Naive B cell (primary cell): ENCODE results near the gene FXYD4. TPM values are rescaled to one million over a fixed set of nuclear protein-coding genes. Genes with fewer than 3 reads are reported as not detected.
A peak's percentile ranks its signal among the peaks of the same experiment; 100 is the strongest.
"Not testable (repeated sequence)": the region's sequence is repeated elsewhere in the genome, so short reads cannot be mapped to it uniquely, and the experiment has no call there.

Experiments
- ATAC-seq, 2 donors: fragments of 150-1000 bp; cut with Tn5 transposase; 2 replicates each; pipeline ENCODE4 v1.10.0; 2021; ENCODE audit warnings: low read depth in 2 of 2, mild to moderate bottlenecking in 2 of 2, moderate library complexity in 2 of 2
- DNase-seq: peaks from one replicate; pipeline ENCODE4 v3.0.0; 2022
- H3K27ac Mint-ChIP-seq, 6 donors: one replicate each; pipeline ENCODE4 v1.8.0; 2020 to 2022; ENCODE audit warnings: mild to moderate bottlenecking in 6 of 6, mixed read lengths in 6 of 6, moderate library complexity in 5 of 6, inconsistent platforms in 2 of 6
- H3K27me3 Mint-ChIP-seq, 3 donors: one replicate each; pipeline ENCODE4 v1.8.0; 2021 to 2022; ENCODE audit warnings: mixed read lengths in 3 of 3, mild to moderate bottlenecking in 1 of 3
- H3K36me3 Mint-ChIP-seq, 2 donors: one replicate each; pipeline ENCODE4 v1.8.0; 2020 to 2022; ENCODE audit warnings: mixed read lengths in 2 of 2, inconsistent platforms in 1 of 2, mild to moderate bottlenecking in 1 of 2
- H3K4me1 Mint-ChIP-seq, 3 donors: one replicate each; pipeline ENCODE4 v1.8.0; 2020 to 2022; ENCODE audit warnings: mixed read lengths in 3 of 3, inconsistent platforms in 1 of 3, mild to moderate bottlenecking in 1 of 3, moderate library complexity in 1 of 3
- H3K4me3 Mint-ChIP-seq, 8 donors: one replicate each; pipeline ENCODE4 v1.8.0; 2020 to 2022; ENCODE audit warnings: mild to moderate bottlenecking in 8 of 8, mixed read lengths in 8 of 8, moderate library complexity in 8 of 8, inconsistent platforms in 2 of 8
- H3K9me3 Mint-ChIP-seq, 7 donors: one replicate each; pipeline ENCODE4 v1.8.0; 2020 to 2022; ENCODE audit warnings: mixed read lengths in 7 of 7, mild to moderate bottlenecking in 5 of 7, inconsistent platforms in 2 of 7, moderate library complexity in 1 of 7
- polyA plus RNA-seq, 6 donors: library from polyadenylated mRNA; unstranded; fragments of 300-500 nt; fragmentation: Illumina TruSeq; gene quantifications; one replicate each; pipeline ENCODE4 v1.2.3, GENCODE V29; 2021; ENCODE audit warnings: low read depth in 6 of 6

FXYD4 gene
- polyA plus RNA-seq, 6 donors from 2014 or later, result not detected

DNA sequence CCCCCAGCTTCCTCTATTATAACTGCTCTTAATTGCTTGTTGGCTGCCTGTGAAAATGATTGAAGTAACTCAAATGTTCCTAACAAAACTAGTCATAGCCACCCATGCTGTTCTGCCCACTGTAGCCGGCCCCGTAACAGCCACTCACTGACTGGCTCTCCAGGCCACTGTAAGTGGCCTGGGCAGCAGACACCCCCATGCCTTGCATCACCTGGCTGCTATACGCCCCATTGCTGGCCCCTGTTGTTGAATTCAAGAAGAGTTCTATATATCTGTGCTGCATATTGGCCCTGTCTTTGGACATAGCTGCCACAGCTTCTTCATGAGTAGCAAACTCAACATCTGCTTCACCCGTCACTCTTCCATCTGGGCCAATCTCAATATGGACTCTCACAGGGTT, 15.1 kb downstream of the FXYD4 start:
- Mint-ChIP-seq H3K36me3 (peaks cover 21 to 26% of the 10 kb centered on the region in 2 donors), H3K4me3 (no peak overlapping the region), H3K27ac (peak overlapping the region in 4 of 6 donors; percentile 18 to 80 (median 60)), H3K9me3 (no peaks in the 10 kb centered on the region), H3K27me3 (no peaks in the 10 kb centered on the region), H3K4me1 (peaks cover 32 to 39% (median 39%) of the 10 kb centered on the region in 3 donors)
- DNase-seq, result no peak
- ATAC-seq, result no peak

- Mint-ChIP-seq H3K27me3 (no peaks in the 10 kb centered on the region), H3K27ac (peak overlapping the region in 5 of 6 donors; percentile 43 to 94 (median 78)), H3K4me1 (peaks cover 35 to 39% (median 39%) of the 10 kb centered on the region in 3 donors), H3K4me3 (peak overlapping the region in 2 of 8 donors; percentile 35 to 42), H3K9me3 (no peaks in the 10 kb centered on the region), H3K36me3 (peaks cover 25 to 29% of the 10 kb centered on the region in 2 donors)
- DNase-seq, result no peak
- no peak for ATAC-seq
These were observed 15.7 kb downstream of the FXYD4 start for GRCh38 chr10:43386981-43387677.

DNA sequence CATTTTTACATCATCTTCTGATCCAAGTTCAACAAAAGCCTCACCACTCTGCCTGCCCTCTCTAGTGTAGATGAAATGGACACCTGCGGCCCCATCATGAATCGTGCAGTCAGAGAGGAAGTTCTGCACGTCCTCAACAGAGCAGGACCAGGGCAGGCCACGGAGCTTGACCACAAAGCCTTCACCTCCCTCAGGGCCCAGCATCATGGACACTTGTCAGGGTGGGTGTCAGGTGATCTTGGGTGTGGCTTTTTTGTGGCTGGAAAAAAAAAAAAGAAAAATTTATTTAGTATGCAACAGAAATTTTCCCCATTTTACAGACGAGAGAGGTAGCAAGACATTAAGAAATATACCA, 16.2 kb downstream of the FXYD4 start:
- H3K27ac Mint-ChIP-seq, result peak overlapping the region; percentile 63 to 84 (median 74)
- no peak for DNase-seq
- peaks cover 25 to 33% of the 10 kb centered on the region in 2 donors for H3K36me3 Mint-ChIP-seq
- H3K9me3 Mint-ChIP-seq, result no peaks in the 10 kb centered on the region
- no peak for ATAC-seq
- no peaks in the 10 kb centered on the region for H3K27me3 Mint-ChIP-seq
- peak overlapping the region in 1 of 8 donors; percentile 7 for H3K4me3 Mint-ChIP-seq
- H3K4me1 Mint-ChIP-seq, result peaks cover 38 to 43% (median 43%) of the 10 kb centered on the region in 3 donors

DNA sequence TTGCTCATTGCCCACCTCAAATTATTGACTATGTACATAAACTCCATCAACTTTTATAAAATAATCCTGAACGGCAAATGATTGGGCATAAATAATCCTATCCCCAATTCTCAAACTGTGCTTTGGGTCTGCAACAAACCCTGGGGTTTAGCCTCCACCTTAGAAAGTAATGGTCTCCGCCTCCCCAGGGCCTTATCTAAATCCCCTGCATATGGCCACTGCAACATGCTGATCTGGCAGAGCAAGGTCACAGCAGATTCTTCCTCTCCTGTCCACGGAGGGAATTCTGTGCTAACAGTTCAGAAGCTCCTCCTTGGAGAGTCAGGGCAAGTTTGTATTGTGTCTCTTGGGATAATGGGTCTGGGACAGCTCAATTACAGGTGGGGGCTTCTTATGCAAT, 18.4 kb downstream of the FXYD4 start:
- H3K36me3 Mint-ChIP-seq, result peaks cover 34 to 46% of the 10 kb centered on the region in 2 donors
- no peaks in the 10 kb centered on the region for H3K27me3 Mint-ChIP-seq
- DNase-seq, result no peak
- no peaks in the 10 kb centered on the region for H3K9me3 Mint-ChIP-seq
- peak overlapping the region in 5 of 6 donors; percentile 34 to 84 (median 68) for H3K27ac Mint-ChIP-seq
- peaks cover 49 to 60% (median 52%) of the 10 kb centered on the region in 3 donors for H3K4me1 Mint-ChIP-seq
- no peak for ATAC-seq
- no peak overlapping the region for H3K4me3 Mint-ChIP-seq

DNA sequence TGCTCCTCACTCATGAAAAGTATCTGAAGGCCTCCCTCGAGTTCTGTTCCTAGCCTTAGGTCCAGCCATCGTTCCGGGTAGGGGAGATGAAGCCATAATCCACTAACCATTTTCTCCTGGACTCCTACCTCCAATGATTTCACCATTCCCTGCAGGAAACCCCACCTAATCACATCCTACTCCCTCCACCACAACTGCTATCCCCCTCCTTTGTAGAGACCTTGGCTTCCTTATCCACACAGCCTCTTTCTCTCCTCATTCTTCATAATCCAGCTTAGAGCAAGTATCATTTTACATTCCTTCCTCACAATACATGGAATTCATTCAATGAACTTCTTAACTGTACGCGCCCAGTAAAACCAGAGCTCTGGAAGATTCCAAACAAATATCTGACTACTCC, 18.9 kb downstream of the FXYD4 start:
- peak overlapping the region in 1 of 8 donors; percentile 56 for H3K4me3 Mint-ChIP-seq

DNA sequence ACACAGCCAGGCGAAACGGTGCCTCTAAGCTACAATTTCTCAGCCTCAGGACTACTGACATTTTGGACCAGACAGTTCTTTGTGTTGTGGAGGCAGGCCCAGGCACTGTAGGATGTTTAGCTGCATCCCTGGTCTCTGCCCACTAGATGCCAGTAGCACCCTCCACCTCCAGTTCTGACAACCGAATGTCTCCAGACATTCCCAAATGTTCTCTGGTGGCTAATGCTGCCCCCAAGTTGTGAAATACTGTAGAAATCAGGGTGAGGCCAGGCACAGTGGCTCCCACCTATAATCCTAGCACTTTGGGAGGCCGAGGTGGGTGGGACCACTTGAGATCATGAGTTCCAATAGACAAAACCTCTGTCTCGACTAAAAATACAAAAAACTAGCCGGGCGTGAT, 19.3 kb downstream of the FXYD4 start:
- peaks cover 55 to 69% (median 60%) of the 10 kb centered on the region in 3 donors for H3K4me1 Mint-ChIP-seq
- DNase-seq (no peak), ATAC-seq (peak; percentile 62 to 69)
- peak overlapping the region in 2 of 8 donors; percentile 17 to 56 for H3K4me3 Mint-ChIP-seq
- no peaks in the 10 kb centered on the region for H3K9me3 Mint-ChIP-seq
- peak overlapping the region in 4 of 6 donors; percentile 34 to 92 (median 76) for H3K27ac Mint-ChIP-seq
- peaks cover 34 to 46% of the 10 kb centered on the region in 2 donors for H3K36me3 Mint-ChIP-seq
- H3K27me3 Mint-ChIP-seq, result no peaks in the 10 kb centered on the region

More for the DNA sequence above, 18.9 kb downstream of the FXYD4 start:
- DNase-seq, result no peak
- H3K9me3 Mint-ChIP-seq, result no peaks in the 10 kb centered on the region
- H3K27me3 Mint-ChIP-seq, result no peaks in the 10 kb centered on the region
- H3K27ac Mint-ChIP-seq, result peak overlapping the region; percentile 34 to 92 (median 76)
- peaks cover 34 to 46% of the 10 kb centered on the region in 2 donors for H3K36me3 Mint-ChIP-seq
- peaks cover 52 to 65% (median 56%) of the 10 kb centered on the region in 3 donors for H3K4me1 Mint-ChIP-seq
- no peak for ATAC-seq

- peaks cover 60 to 73% (median 66%) of the 10 kb centered on the region in 3 donors for H3K4me1 Mint-ChIP-seq
These were observed 20.1 kb downstream of the FXYD4 start for GRCh38 chr10:43391496-43391895.

GRCh38 chr10:43392748-43393147, 21.3 kb downstream of the FXYD4 start:
- peaks cover 57 to 70% (median 61%) of the 10 kb centered on the region in 3 donors for H3K4me1 Mint-ChIP-seq
- DNase-seq, result no peak
- no peaks in the 10 kb centered on the region for H3K27me3 Mint-ChIP-seq
- H3K9me3 Mint-ChIP-seq, result no peaks in the 10 kb centered on the region
- H3K27ac Mint-ChIP-seq, result peak overlapping the region in 5 of 6 donors; percentile 4 to 74 (median 68)
- H3K4me3 Mint-ChIP-seq, result no peak overlapping the region
- ATAC-seq, result no peak
- H3K36me3 Mint-ChIP-seq, result peaks cover 23 to 32% of the 10 kb centered on the region in 2 donors

More at GRCh38 chr10:43391496-43391895, 20.1 kb downstream of the FXYD4 start:
- DNase-seq (no peak), ATAC-seq (no peak)
- H3K27ac Mint-ChIP-seq, result peak overlapping the region; percentile 2 to 87 (median 66)
- peak overlapping the region in 1 of 8 donors; percentile 5 for H3K4me3 Mint-ChIP-seq
- no peaks in the 10 kb centered on the region for H3K9me3 Mint-ChIP-seq
- no peaks in the 10 kb centered on the region for H3K27me3 Mint-ChIP-seq
- peaks cover 33 to 44% of the 10 kb centered on the region in 2 donors for H3K36me3 Mint-ChIP-seq

GRCh38 chr10:43393186-43393585, 21.8 kb downstream of the FXYD4 start:
- ATAC-seq, H3K27me3 Mint-ChIP-seq, DNase-seq, H3K9me3 Mint-ChIP-seq, H3K4me3 Mint-ChIP-seq: not testable (repeated sequence)
- peak overlapping the region in 5 of 6 donors; percentile 4 to 74 (median 68) for H3K27ac Mint-ChIP-seq
- peaks cover 54 to 69% (median 61%) of the 10 kb centered on the region in 3 donors for H3K4me1 Mint-ChIP-seq
- peaks cover 22 to 30% of the 10 kb centered on the region in 2 donors for H3K36me3 Mint-ChIP-seq

GRCh38 chr10:43393606-43394360, 22.3 kb downstream of the FXYD4 start:
- ATAC-seq, result no peak
- no peak for DNase-seq
- Mint-ChIP-seq H3K9me3 (no peaks in the 10 kb centered on the region), H3K4me3 (peak overlapping the region in 1 of 8 donors; percentile 40), H3K36me3 (peaks cover 18 to 30% of the 10 kb centered on the region in 2 donors), H3K27me3 (no peaks in the 10 kb centered on the region), H3K4me1 (peaks cover 48 to 63% (median 61%) of the 10 kb centered on the region in 3 donors), H3K27ac (peak overlapping the region in 5 of 6 donors; percentile 26 to 78 (median 34))

- peaks cover 14 to 38% of the 10 kb centered on the region in 2 donors for H3K36me3 Mint-ChIP-seq
- peak overlapping the region; percentile 36 to 97 (median 95) for H3K27ac Mint-ChIP-seq
- peak overlapping the region in 7 of 8 donors; percentile 15 to 93 (median 57) for H3K4me3 Mint-ChIP-seq
- H3K9me3 Mint-ChIP-seq, result no peaks in the 10 kb centered on the region
- H3K4me1 Mint-ChIP-seq, result peaks cover 52 to 67% (median 65%) of the 10 kb centered on the region in 3 donors
- ATAC-seq, result no peak
- no peaks in the 10 kb centered on the region for H3K27me3 Mint-ChIP-seq
- DNase-seq, result no peak
These were observed 23.4 kb downstream of the FXYD4 start for GRCh38 chr10:43394868-43395267.

- peak overlapping the region; percentile 53 to 97 (median 96) for H3K27ac Mint-ChIP-seq
- no peak for DNase-seq
- no peak for ATAC-seq
- H3K9me3 Mint-ChIP-seq, result no peaks in the 10 kb centered on the region
- H3K36me3 Mint-ChIP-seq, result peaks cover 14 to 33% of the 10 kb centered on the region in 2 donors
- peaks cover 52 to 69% (median 62%) of the 10 kb centered on the region in 3 donors for H3K4me1 Mint-ChIP-seq
- H3K27me3 Mint-ChIP-seq, result no peaks in the 10 kb centered on the region
- peak overlapping the region; percentile 83 to 97 (median 93) for H3K4me3 Mint-ChIP-seq
These were observed 24.2 kb downstream of the FXYD4 start for GRCh38 chr10:43395571-43396060.
